ENCODE measurements around the gene MPZL2.

Gene MPZL2

DNA sequence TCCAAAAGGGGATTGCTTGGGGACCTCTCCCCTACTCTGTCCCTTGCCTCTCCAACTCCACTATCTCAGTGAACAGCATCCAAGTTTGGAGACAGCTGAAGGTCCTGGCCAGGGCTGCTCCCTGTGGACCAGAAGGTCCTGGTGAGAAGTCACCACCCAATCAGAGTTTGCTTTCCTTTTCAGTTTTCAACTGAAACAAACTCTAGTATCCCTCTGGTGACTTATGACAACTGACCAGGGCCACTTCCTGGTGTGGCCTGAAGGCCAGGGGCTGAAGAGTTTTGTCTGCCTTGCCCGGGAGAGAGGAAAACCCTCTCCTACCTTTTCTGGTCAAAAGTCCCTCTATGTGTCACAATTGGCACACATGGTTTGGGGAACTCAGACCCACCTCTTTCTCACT lies 44.4 kb downstream of the MPZL2 start:
- intact Hi-C loops (cut with DNase I; ENCODE audit: low total_unique reads): no loop called here
- Histone ChIP-seq H3K4me3 (no peak overlapping the region), H3K36me3 (no peaks in the 10 kb centered on the region), H3K4me1 (no peaks in the 10 kb centered on the region), H3K9me3 (no peaks in the 10 kb centered on the region), H3K27me3 (peaks cover 0 to 14% of the 10 kb centered on the region in 2 donors), H3K27ac (no peak overlapping the region)
- TF ChIP-seq CTCF (IDR thresholded peaks at IDR 0.05): no peak
- DNase-seq: no peak

GRCh38 chr11:118219244-118219643 lies 44.9 kb downstream of the MPZL2 start:
- H3K4me3 ChIP-seq: no peak overlapping the region
- no peaks in the 10 kb centered on the region for H3K36me3 ChIP-seq
- DNase-seq: no peak
- no peak for TF ChIP-seq CTCF (IDR thresholded peaks at IDR 0.05)
- peaks cover 0 to 14% of the 10 kb centered on the region in 2 donors for H3K27me3 ChIP-seq
- no peaks in the 10 kb centered on the region for H3K4me1 ChIP-seq
- no peaks in the 10 kb centered on the region for H3K9me3 ChIP-seq
- no peak overlapping the region for H3K27ac ChIP-seq
- intact Hi-C loops (cut with DNase I; ENCODE audit: low total_unique reads): no loop called here

DNA sequence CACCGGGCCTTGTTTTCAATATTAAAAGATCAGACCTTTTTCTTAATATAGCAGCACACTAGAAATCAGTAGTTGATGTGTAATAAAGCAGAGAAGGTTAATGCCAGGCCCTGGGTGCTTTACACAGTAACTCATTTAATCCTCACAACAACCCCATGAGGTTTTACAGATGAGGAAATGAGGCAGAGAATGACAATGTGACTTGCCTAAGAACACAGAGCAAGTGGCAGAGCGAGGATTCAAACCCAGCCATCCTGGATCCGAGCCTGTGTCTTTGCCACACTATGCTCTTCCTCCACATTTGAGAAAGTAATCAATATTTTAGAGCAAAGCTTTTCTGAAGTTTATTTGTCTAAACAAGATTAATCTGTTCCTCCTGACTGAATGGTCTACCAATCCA lies 46.5 kb downstream of the MPZL2 start:
- H3K27me3 ChIP-seq: peaks cover 0 to 15% of the 10 kb centered on the region in 2 donors
- intact Hi-C loops (cut with DNase I; ENCODE audit: low total_unique reads): no loop called here

DNA sequence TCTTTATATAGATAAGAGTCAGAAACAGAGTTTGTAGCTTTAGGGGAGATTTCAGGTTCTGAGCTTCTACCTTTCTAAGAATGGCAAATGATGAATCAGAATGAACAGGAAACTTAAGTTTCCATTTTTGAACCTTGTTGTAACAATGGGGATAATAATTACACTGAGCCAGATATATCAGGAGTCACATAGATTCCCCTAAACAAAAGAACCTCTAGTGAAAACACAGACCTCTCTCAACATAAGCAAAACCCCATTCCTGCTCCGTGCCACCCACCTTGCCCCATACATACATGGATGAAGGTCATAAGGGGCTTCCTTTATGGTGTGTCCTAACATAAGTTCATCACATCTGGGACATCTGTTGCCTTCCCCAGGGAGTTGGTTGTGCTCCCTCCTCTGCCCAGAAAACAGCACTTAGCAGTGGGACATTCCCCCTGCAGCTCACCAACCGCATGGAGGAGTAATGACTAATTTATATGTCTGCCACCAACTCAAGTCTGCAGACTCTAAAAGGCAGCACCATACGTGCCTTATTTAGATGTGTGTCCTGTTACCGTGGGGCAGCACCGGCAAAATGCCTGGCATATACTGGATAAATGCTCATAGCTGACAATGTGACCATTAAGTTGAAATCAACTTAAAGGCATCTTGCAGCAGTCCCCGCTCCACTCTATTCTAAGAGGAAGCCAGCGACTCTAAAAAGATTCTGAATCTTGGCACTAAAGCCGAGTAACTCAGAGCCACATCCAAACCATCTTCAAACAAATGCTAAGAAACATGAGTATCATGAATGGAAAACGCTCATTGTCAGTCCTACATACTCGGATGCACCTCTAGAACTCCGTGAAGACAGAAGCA lies 47.2 kb downstream of the MPZL2 start:
- Histone ChIP-seq H3K36me3 (no peaks in the 10 kb centered on the region), H3K27ac (no peak overlapping the region), H3K4me3 (no peak overlapping the region), H3K27me3 (peaks cover 0 to 14% of the 10 kb centered on the region in 2 donors), H3K4me1 (no peaks in the 10 kb centered on the region), H3K9me3 (no peaks in the 10 kb centered on the region)
- TF ChIP-seq CTCF (IDR thresholded peaks at IDR 0.05): no peak
- intact Hi-C loops (cut with DNase I; ENCODE audit: low total_unique reads): no loop called here
- no peak for DNase-seq

More for the DNA sequence above, 46.5 kb downstream of the MPZL2 start:
- TF ChIP-seq CTCF (IDR thresholded peaks at IDR 0.05): no peak
- H3K36me3 ChIP-seq: no peaks in the 10 kb centered on the region
- no peak for DNase-seq
- no peaks in the 10 kb centered on the region for H3K9me3 ChIP-seq
- H3K4me3 ChIP-seq: no peak overlapping the region
- H3K4me1 ChIP-seq: no peaks in the 10 kb centered on the region
- H3K27ac ChIP-seq: no peak overlapping the region

- H3K9me3 ChIP-seq: no peaks in the 10 kb centered on the region
- H3K27me3 ChIP-seq: peaks cover 0 to 15% of the 10 kb centered on the region in 2 donors
- H3K4me3 ChIP-seq: no peak overlapping the region
- no peak for DNase-seq
- H3K36me3 ChIP-seq: no peaks in the 10 kb centered on the region
- H3K4me1 ChIP-seq: no peaks in the 10 kb centered on the region
- no peak overlapping the region for H3K27ac ChIP-seq
- intact Hi-C loops (cut with DNase I; ENCODE audit: low total_unique reads): no loop called here
- no peak for TF ChIP-seq CTCF (IDR thresholded peaks at IDR 0.05)
Observed at GRCh38 chr11:118215765-118216164, 48.3 kb downstream of the MPZL2 start.
